GM12891 (cell line): ENCODE data around the gene PPARG.

Experiments
- DNase-seq: peaks from one replicate; pipeline ENCODE4 v3.0.0; 2011; ENCODE audit warnings: low spot score; ENCODE audit not compliant: insufficient read length
- FAIRE-seq: peaks from 2 replicates; lab custom pipeline; 2011; peaks lifted over from hg19 to GRCh38; lab: Jason Lieb, UNC
- PAX5 ChIP-seq: IDR thresholded peaks from 2 replicates; pipeline ENCODE4 v1.6.1; 2011; ENCODE audit warnings: low read length, moderate library complexity, mild to moderate bottlenecking; ENCODE audit not compliant: insufficient read depth, severe bottlenecking
- POLR2A ChIP-seq: IDR thresholded peaks from 2 replicates; pipeline ENCODE4 v1.6.1; 2011; ENCODE audit warnings: low read depth, low read length, control low read depth
- POLR2AphosphoS5 ChIP-seq: IDR thresholded peaks from 2 replicates; pipeline ENCODE4 v1.6.1; 2011; ENCODE audit warnings: low read depth, low read length, control low read depth
- POU2F2 ChIP-seq: IDR thresholded peaks from 2 replicates; pipeline ENCODE4 v1.6.1; 2011; ENCODE audit warnings: low read depth, mild to moderate bottlenecking, control low read depth, low read length, moderate library complexity
- SPI1 ChIP-seq: IDR thresholded peaks from 2 replicates; pipeline ENCODE4 v1.6.1; 2011; ENCODE audit warnings: low read depth, low read length, control low read depth
- TAF1 ChIP-seq: IDR thresholded peaks from 2 replicates; pipeline ENCODE4 v1.6.1; 2011; ENCODE audit warnings: low read depth, low read length, control low read depth

PPARG gene

GRCh38 chr3:12323237-12323636 lies 34.4 kb downstream of the PPARG start:
- DNase-seq (no peak), FAIRE-seq (no peak)
- TF ChIP-seq PAX5 (no peak), POU2F2 (no peak), POLR2AphosphoS5 (no peak), TAF1 (no peak), SPI1 (no peak), POLR2A (no peak)

- DNase-seq = no peak
- FAIRE-seq = no peak
- no peak for TF ChIP-seq POLR2AphosphoS5
- no peak for TF ChIP-seq SPI1
- TF ChIP-seq PAX5 = no peak
- TF ChIP-seq POLR2A = no peak
- TF ChIP-seq POU2F2 = no peak
- no peak for TF ChIP-seq TAF1
These were observed 37.0 kb downstream of the PPARG start for GRCh38 chr3:12325586-12326515.

- no peak for FAIRE-seq
- no peak for DNase-seq
These were observed 38.2 kb downstream of the PPARG start for GRCh38 chr3:12327021-12327420.

GRCh38 chr3:12328132-12328836 lies 39.4 kb downstream of the PPARG start:
- DNase-seq (no peak), FAIRE-seq (no peak)
- TF ChIP-seq TAF1 = no peak
- no peak for TF ChIP-seq SPI1
- no peak for TF ChIP-seq POLR2A
- no peak for TF ChIP-seq PAX5
- no peak for TF ChIP-seq POU2F2
- no peak for TF ChIP-seq POLR2AphosphoS5

More at GRCh38 chr3:12327021-12327420, 38.2 kb downstream of the PPARG start:
- TF ChIP-seq POLR2A = no peak
- TF ChIP-seq POU2F2 = no peak
- no peak for TF ChIP-seq TAF1
- TF ChIP-seq PAX5 = no peak

- no peak for FAIRE-seq
- TF ChIP-seq PAX5 = no peak
- no peak for TF ChIP-seq POU2F2
- TF ChIP-seq POLR2AphosphoS5 = no peak
- TF ChIP-seq TAF1 = no peak
- no peak for TF ChIP-seq SPI1
- TF ChIP-seq POLR2A = no peak
These were observed 40.1 kb downstream of the PPARG start for GRCh38 chr3:12328837-12329462.

GRCh38 chr3:12334786-12335185 lies 45.9 kb downstream of the PPARG start:
- DNase-seq = no peak
- TF ChIP-seq POLR2AphosphoS5 (no peak), TAF1 (no peak), PAX5 (no peak), POLR2A (no peak), POU2F2 (no peak), SPI1 (no peak)
- no peak for FAIRE-seq

More at GRCh38 chr3:12328837-12329462, 40.1 kb downstream of the PPARG start:
- no peak for DNase-seq

GRCh38 chr3:12335421-12335820 lies 46.6 kb downstream of the PPARG start:
- no peak for FAIRE-seq
- DNase-seq = no peak
- TF ChIP-seq PAX5 (no peak), POLR2A (no peak), POLR2AphosphoS5 (no peak), SPI1 (no peak), POU2F2 (no peak), TAF1 (no peak)

GRCh38 chr3:12336099-12336498 lies 47.2 kb downstream of the PPARG start:
- FAIRE-seq (no peak), DNase-seq (no peak)
- TF ChIP-seq POLR2AphosphoS5 (no peak), POU2F2 (no peak), PAX5 (no peak), POLR2A (no peak)
